Measurements from ENCODE around the gene SNRPN.
"Not testable (repeated sequence)": the region's sequence is repeated elsewhere in the genome, so short reads cannot be mapped to it uniquely, and the experiment has no call there.

SNRPN gene

DNA sequence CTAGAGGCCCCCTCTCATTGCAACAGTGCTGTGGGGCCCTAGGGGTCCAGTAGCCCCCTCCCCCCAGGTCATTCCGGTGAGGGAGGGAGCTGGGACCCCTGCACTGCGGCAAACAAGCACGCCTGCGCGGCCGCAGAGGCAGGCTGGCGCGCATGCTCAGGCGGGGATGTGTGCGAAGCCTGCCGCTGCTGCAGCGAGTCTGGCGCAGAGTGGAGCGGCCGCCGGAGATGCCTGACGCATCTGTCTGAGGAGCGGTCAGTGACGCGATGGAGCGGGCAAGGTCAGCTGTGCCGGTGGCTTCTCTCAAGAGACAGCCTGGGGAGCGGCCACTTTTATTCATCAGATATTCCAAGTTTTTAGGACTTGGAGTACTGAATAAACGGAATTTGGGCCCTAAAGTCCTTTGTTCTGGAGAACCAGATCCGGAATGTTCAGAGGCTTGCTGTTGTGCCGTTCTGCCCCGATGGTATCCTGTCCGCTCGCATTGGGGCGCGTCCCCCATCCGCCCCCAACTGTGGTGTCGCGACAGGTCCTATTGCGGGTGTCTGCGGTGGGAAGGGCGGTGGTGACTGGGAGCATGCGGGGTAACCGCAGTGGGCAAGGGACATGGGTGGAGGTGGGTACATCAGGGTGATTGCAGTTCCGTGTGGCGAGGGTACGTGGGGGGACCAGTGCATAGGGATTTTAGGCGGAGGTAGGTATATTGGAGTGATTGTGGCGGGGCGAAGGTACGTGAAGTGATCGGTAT is at the start of gene SNRPN, which contains the start of gene SNURF:
Gene SNRPN (plus strand): TSS at position 205 of the 748 bp plus-strand sequence. CDS start 19,467 bp downstream, outside the sequence.
Gene SNURF (plus strand): TSS at position 205 of the 748 bp plus-strand sequence. CDS start 62 bp downstream, at position 267.
- peak within 1 kb of the TSS; percentile 78 to 88 (median 85) for H3K9ac ChIP-seq
- peak within 1 kb of the TSS; percentile 68 to 84 (median 76) for H3K4me3 ChIP-seq
- H3K4me2 ChIP-seq: peak within 1 kb of the TSS; percentile 50 to 73 (median 68)

GRCh38 chr15:24916305-24917009 is 38.3 kb upstream of the SNRPN start:
- Histone ChIP-seq H3K27ac (no peak overlapping the region), H3K4me1 (peaks cover 6 to 17% (median 12%) of the 10 kb centered on the region in 10 experiments; a peak in 16 of 20 replicates), H3K9me3 (replicated peaks in 1 of 11) (peaks cover 24 to 60% (median 39%) of the 10 kb centered on the region in 11 experiments), H3K9ac (no peak overlapping the region), H3K36me3 (no peaks in the 10 kb centered on the region), H3K4me2 (peak overlapping the region; percentile 40 to 77 (median 56)), H4K20me1 (no peaks in the 10 kb centered on the region; a peak in 1 of 22 replicates), H3K4me3 (peak overlapping the region in 4 of 10 experiments; percentile 6 to 33 (median 26); a peak in 3 of 20 replicates), H3K27me3 (peaks cover 0 to 37% (median 4%) of the 10 kb centered on the region in 11 experiments; a peak in 8 of 22 replicates)
- TF ChIP-seq Cebpa-rat (IDR thresholded peaks at IDR 0.05): no peak

More for the DNA sequence above, at the start of gene SNRPN, which contains the start of gene SNURF:
- peaks cover 0 to 19% (median 12%) of the 10 kb centered on the region in 11 experiments; a peak in 15 of 22 replicates for H3K36me3 ChIP-seq
- peak within 1 kb of the TSS; percentile 78 to 90 (median 87) for H3K27ac ChIP-seq
- peaks cover 0 to 14% (median 0%) of the 10 kb centered on the region in 11 experiments; a peak in 3 of 22 replicates for H4K20me1 ChIP-seq
- H3K4me1 ChIP-seq: peaks cover 13 to 28% (median 20%) of the 10 kb centered on the region in 10 experiments
- H3K27me3 ChIP-seq: no peaks in the 10 kb centered on the region
- no peak for TF ChIP-seq Cebpa-rat (IDR thresholded peaks at IDR 0.05)
- H3K9me3 ChIP-seq (replicated peaks in 1 of 11): peaks cover 34 to 54% (median 47%) of the 10 kb centered on the region in 11 experiments

- Histone ChIP-seq H3K4me1 (peaks cover 6 to 17% (median 12%) of the 10 kb centered on the region in 10 experiments; a peak in 16 of 20 replicates), H3K4me2 (peak overlapping the region in 3 of 11 experiments; percentile 49 to 63 (median 55); a peak in 2 of 22 replicates), H3K27ac (no peak overlapping the region)
Observed at GRCh38 chr15:24917431-24917830, 37.4 kb upstream of the SNRPN start.

GRCh38 chr15:24919446-24919845 is 35.3 kb upstream of the SNRPN start:
- H3K9ac ChIP-seq: no peak overlapping the region
- no peak overlapping the region for H3K4me3 ChIP-seq
- no peaks in the 10 kb centered on the region for H3K36me3 ChIP-seq
- peaks cover 10 to 30% (median 18%) of the 10 kb centered on the region in 11 experiments; a peak in 21 of 22 replicates for H3K9me3 ChIP-seq (replicated peaks in 1 of 11)
- no peak overlapping the region for H3K27ac ChIP-seq
- H3K4me1 ChIP-seq: peaks cover 6 to 17% (median 12%) of the 10 kb centered on the region in 10 experiments; a peak in 16 of 20 replicates
- TF ChIP-seq Cebpa-rat (IDR thresholded peaks at IDR 0.05): no peak
- H3K4me2 ChIP-seq: no peak overlapping the region
- peaks cover 0 to 22% (median 0%) of the 10 kb centered on the region in 11 experiments; a peak in 6 of 22 replicates for H3K27me3 ChIP-seq
- no peaks in the 10 kb centered on the region; a peak in 1 of 22 replicates for H4K20me1 ChIP-seq

More at GRCh38 chr15:24917431-24917830, 37.4 kb upstream of the SNRPN start:
- Histone ChIP-seq H3K36me3 (no peaks in the 10 kb centered on the region), H3K4me3 (no peak overlapping the region), H4K20me1 (no peaks in the 10 kb centered on the region; a peak in 1 of 22 replicates), H3K9me3 (replicated peaks in 1 of 11) (peaks cover 24 to 50% (median 34%) of the 10 kb centered on the region in 11 experiments), H3K27me3 (peaks cover 0 to 37% (median 4%) of the 10 kb centered on the region in 11 experiments; a peak in 8 of 22 replicates), H3K9ac (no peak overlapping the region)
- TF ChIP-seq Cebpa-rat (IDR thresholded peaks at IDR 0.05): no peak

GRCh38 chr15:24922781-24923180 is 32.0 kb upstream of the SNRPN start:
- H3K27ac ChIP-seq; H3K4me2 ChIP-seq; H3K9ac ChIP-seq; H3K4me3 ChIP-seq; H4K20me1 ChIP-seq; H3K9me3 ChIP-seq (replicated peaks in 1 of 11); H3K4me1 ChIP-seq; H3K36me3 ChIP-seq: not testable (repeated sequence)
- peaks cover 0 to 17% (median 0%) of the 10 kb centered on the region in 11 experiments; a peak in 3 of 22 replicates for H3K27me3 ChIP-seq

DNA sequence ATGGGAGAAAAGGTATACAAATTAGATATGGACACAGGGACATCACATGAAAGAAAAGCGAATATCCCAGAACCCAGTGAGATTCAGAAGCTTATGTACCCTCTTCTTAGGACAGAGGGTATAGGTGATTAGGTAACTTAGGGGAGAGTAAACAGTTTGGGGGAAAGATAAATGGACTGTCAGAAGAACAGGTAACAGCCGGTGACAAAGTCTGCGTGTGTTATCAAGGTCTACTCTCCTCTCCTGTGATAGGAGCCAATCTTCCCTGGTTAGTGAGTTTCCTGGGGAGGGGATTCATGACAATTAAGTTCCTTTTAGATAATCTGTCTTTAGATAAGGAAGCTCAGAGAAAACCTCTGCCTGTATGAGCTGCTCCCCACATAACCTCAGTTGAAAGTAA is 30.6 kb upstream of the SNRPN start:
- Histone ChIP-seq H3K9me3 (replicated peaks in 1 of 11) (no peaks in the 10 kb centered on the region), H3K4me2 (no peak overlapping the region)
- TF ChIP-seq Cebpa-rat (IDR thresholded peaks at IDR 0.05): no peak

GRCh38 chr15:24924621-24925020 is 30.2 kb upstream of the SNRPN start:
- H3K27me3 ChIP-seq: peaks cover 0 to 14% (median 0%) of the 10 kb centered on the region in 11 experiments; a peak in 3 of 22 replicates
- no peaks in the 10 kb centered on the region for H3K4me1 ChIP-seq
- H4K20me1 ChIP-seq: no peaks in the 10 kb centered on the region
- no peak for TF ChIP-seq Cebpa-rat (IDR thresholded peaks at IDR 0.05)
- no peak overlapping the region for H3K4me2 ChIP-seq
- H3K9me3 ChIP-seq (replicated peaks in 1 of 11): no peaks in the 10 kb centered on the region
- no peak overlapping the region for H3K4me3 ChIP-seq
- H3K27ac ChIP-seq: no peak overlapping the region
- no peak overlapping the region for H3K9ac ChIP-seq
- H3K36me3 ChIP-seq: no peaks in the 10 kb centered on the region

More for the DNA sequence above, 30.6 kb upstream of the SNRPN start:
- Histone ChIP-seq H3K4me1 (no peaks in the 10 kb centered on the region), H3K4me3 (no peak overlapping the region), H3K36me3 (no peaks in the 10 kb centered on the region), H3K9ac (no peak overlapping the region), H3K27me3 (peaks cover 0 to 17% (median 0%) of the 10 kb centered on the region in 11 experiments; a peak in 3 of 22 replicates), H3K27ac (no peak overlapping the region), H4K20me1 (no peaks in the 10 kb centered on the region)

DNA sequence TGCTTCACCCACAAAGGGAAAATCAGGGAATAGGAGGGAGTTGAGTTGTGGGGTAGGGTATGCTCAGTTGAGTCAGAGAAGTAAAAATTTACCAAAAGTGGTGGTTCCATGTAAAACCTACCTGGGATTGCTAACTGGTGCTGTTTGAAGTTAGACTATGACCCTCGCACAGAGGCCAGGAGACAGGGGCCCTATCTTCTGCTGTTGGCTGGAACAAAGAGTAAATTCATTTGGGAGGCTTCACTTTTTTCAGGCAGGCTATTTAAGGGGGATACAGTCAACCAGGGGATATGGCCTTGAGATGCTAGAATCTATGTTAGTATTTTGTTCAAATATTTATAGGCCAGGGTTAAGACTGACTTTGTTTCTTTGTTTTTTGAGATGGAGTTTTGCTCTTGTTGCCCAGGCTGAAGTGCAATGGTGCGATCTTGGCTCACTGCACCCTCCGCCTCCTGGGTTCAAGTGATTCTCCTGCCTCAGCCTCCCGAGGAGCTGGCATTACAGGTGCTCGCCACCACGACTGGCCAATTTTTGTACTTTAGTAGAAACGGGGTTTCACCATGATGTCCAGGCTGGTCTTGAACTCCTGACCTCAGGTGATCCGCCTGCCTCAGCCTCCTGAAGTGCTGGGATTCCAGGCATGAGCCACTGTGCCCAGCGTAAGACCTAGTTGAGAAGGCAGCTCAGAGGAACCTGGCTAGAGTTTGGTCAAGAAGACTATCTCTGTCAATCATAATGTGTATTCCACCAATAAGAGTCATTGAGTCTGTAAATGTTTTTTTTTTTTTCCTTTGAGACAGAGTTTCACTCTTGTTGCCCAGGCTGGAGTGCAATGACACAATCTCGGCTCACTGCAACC is 22.7 kb upstream of the SNRPN start:
- not testable (repeated sequence) for H3K4me1 ChIP-seq; H3K36me3 ChIP-seq; H4K20me1 ChIP-seq; H3K9me3 ChIP-seq (replicated peaks in 1 of 11); H3K4me3 ChIP-seq; H3K27ac ChIP-seq; H3K9ac ChIP-seq; H3K4me2 ChIP-seq; H3K27me3 ChIP-seq

Measured in BLaER1 treated with 17β-estradiol and CSF1 and Interleukin-3, amounts not matched to agents 10 nM and 100 nM (cell line).